NCI-H146 (cell line): ENCODE data around the gene GET3.
"Not testable (repeated sequence)": the region's sequence is repeated elsewhere in the genome, so short reads cannot be mapped to it uniquely, and the experiment has no call there.

Source experiments
- DNase-seq: peaks from one replicate; lab custom pipeline; 2025; lab: John Stamatoyannopoulos, UW

GET3 gene

DNA sequence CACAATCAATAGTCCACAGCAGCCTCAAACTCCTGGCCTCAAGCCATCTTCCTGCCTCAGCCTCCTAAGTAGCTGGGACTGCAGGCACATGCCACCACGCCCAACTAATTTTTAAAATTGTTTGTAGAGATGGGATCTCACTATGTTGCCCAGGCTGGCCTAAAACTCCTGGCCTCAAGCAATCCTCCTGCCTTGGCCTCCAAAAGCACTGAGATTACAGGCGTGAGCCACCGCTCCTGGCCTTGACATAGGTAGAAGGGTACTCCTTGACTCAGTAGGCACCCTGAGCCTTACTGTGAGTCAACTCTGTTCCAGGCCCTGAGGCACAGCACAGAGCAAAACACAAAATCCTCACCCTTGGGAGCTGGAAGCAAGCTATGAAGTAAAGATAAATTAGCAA is 21.4 kb upstream of the GET3 start:
- no peak for DNase-seq

DNA sequence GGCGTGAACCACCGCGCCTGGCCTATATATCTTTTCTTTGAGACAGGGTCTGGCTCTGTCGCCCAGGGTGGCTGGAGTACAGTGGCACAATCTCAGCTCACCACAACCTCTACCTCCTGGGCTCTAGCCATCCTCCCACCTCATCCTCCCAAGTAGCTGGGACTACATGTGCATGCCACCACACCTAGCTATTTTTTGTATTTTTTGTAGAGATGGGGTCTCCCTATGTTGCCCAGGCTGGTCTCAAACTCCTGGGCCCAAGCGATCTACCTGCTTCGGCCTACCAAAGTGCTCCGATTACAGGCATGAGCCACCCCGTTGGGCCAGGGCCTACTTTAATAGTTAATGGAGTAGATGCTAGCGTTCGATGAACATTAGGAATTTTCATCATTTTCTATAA is 17.0 kb upstream of the GET3 start:
- DNase-seq: no peak

DNA sequence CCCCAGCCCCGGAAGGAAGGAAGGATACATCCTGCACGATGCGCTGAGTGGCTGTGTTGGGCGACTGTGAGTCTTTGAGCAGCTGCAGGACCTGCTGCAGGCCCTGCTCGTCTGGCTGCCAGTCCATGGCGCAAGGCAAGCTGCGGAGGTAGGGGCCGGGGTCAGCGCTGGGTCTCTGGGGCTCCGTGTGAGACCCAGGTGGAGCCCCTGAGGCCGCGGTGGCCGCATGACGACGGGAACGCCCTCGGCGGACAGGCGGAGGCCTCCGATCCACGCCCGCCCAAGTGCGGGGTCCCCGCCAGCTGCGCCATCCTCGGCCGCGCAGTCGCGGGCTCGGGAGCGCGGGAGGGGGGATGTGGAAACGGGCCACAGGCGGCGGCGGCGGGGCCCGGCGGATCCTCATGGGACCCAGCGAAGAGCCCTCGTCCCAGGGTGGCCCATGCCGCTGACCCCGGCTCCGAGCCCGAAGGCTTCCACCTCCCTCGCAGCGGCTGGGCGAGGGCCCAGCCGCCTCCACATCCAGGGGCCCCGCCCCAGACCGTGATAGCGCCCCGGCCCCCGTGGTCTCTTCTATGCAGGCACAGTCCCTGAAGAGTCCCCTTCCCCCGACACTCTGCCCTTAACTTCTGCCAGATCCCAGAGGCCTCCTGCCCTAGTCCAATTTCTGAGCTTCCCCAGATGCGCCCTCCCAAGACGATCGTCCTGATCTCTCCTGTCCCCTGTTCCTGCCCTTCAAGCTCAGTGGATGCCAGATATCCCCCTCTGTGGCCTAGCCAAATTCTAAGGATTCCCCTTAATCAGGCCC is 16.2 kb upstream of the GET3 start:
- no peak for DNase-seq

DNA sequence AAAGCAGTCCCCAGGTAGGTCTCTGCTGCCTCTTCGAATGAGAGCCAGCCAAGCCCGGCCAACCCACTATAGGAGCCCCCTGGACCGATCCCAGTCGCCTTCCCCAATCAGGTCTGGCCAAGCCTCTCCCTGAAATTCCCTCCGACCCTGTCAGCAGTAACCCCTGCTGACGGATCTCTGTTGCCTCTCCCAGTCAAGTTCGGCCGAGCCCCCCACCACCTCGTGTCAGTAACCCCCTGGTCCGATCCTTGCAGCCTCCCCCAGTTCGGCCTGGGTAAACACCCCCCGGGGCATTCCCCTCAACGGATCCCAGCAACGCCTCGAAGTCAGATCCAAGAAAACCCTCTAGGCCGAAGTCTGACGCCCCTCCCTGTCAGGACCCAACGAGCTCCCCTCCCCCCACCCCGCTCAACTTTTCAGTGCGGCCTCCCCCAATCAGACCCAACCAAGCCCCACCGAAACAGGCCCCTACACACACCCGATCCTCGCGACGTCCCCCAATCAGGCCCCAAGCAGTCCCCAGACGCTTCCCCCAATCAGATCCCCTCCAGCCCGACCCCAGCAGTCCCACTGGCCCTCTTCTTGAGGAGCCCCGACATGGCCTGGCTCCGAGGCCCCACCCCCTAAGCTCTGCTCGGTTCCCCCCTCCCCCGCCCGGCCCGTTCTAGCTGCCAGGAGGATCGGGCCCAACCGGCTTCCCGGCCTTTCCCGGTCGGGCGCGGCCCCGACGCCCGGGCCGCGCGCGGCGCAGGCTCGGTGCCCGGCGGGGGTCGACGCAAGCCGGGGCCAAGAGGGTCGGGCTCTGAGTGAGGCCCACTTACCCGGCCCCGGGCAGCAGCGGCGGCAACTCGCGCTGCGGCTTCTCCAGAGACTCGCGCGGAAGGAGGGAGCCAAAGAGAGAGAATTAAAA is 15.4 kb upstream of the GET3 start:
- DNase-seq: peak; percentile 66

DNA sequence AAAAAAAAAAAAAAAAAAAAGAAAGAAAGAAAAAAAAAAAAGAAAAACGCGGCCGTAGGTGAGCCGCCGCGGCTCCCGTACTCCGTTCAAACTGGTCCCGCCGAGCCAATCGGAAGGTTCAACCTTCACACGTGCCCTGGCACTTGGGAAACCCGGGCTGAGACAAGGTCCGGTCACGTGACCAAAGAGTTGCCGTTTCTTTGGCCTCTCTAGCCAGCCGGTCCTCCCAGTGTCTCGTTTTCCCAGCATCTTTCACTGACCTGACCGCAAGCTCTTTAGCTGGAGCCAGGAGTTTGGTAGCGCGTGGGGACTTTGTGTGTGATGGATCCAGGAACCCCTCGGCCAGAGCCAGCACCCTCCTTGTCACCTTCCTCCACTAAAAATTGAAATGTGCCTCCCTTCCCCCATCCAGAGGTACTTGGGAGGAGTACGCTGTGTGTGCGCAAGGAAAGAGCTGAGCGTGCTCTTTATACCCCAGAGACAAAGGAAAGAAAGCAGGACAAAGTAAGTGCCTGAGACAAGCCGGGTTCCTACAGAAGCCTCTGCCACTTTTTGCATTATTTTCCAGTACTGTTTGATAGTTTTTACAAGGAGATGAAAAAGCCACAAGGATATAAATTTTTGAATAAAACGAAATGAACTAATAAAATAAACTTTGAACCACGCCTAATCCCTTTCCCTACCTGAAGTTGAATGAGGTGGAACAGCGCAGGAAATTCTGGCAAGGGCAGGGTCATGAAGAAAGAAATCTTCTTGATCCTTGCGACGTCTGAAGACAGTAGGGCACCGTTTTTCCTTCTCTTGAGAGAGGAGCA is 14.5 kb upstream of the GET3 start:
- peak; percentile 100 for DNase-seq

DNA sequence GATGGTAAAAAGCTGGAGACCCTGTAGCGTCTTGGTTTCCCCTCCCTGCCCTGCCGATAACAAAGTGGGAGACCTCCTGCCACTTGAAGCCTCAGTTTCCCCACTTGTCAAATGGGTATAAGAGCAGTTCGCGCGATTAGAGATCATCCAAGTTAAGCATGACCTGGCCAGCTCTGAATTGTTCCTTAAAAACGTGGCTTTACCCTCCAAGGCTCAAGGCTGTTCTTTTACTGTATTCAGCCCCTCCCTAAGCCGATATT is 14.0 kb upstream of the GET3 start:
- no peak for DNase-seq

DNA sequence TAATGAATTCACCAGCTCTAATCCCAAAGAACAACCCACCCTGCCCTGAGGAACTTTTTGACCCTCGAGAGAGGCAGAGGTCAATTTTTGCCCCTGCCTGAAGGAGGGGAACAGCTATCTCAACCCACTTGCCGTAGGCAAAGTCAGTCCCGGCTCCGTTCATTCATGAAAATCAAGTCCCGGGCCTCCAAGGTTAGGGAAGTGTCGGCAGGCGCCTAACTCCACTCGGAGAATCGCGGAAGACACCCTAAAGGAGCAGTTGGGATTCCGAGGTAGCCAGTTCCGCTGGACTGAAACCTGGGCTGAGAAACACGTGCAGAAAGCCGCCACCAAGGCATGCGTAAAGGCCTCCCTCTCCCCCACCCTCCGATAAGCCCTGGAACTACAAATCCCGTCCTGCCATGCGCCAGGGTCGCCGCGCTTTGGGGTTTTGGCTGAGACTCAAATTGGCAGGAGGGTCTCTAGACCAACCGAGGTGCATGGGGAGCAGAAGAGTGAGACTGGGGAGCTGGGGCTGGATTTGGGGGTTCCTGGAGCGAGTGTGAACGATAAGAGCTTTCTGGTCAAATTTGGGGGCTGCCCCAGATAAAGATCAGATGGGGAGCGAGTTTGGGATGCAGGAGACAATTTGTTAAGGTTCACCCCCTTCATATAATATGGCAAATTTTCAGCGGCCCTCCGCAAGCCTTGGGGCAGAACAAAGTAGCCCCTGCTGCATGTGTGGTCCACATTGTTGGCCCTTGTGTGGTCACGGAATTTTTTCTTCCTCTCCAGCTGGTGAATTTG is 13.5 kb upstream of the GET3 start, which contains the start of gene TNPO2:
TSS of gene TNPO2 (minus strand) at position 292 of the 786 bp plus-strand sequence. CDS start 2,955 bp downstream, outside the sequence.
- peak; percentile 89 for DNase-seq

DNA sequence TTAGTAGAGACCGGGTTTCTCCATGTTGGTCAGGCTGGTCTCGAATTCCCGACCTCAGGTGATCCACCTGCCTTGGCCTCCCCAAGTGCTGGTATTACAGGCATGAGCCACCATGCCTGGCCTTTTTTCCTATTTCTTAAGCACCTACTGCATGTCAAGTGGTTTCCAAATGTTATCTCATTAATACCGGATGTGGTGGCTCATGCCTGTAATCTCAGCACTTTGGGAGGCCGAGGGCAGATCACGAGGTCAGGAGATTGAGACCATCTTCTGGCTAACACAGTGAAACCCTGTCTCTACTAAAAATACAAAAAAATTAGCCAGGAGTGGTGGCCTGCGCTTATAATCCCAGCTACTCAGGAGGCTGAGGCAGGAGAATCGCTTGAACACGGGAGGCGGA is 11.7 kb upstream of the GET3 start:
- DNase-seq: not testable (repeated sequence)

DNA sequence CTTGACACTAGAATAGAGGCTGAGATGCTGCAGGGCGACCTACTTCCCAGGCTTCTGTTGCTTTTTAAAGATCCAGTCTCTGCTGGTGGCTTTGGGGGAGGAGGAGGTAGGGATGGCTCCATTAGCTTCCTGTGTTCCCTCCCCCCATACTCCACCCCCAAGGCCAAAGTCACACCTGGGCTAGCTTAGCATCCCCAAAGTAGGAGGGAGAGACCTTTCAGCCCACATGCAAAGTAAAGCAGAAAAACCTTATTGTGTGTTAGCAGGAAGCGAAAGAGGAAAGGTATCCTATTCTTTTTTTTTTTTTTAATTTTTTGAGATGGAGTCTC is 10.3 kb upstream of the GET3 start:
- DNase-seq: no peak

DNA sequence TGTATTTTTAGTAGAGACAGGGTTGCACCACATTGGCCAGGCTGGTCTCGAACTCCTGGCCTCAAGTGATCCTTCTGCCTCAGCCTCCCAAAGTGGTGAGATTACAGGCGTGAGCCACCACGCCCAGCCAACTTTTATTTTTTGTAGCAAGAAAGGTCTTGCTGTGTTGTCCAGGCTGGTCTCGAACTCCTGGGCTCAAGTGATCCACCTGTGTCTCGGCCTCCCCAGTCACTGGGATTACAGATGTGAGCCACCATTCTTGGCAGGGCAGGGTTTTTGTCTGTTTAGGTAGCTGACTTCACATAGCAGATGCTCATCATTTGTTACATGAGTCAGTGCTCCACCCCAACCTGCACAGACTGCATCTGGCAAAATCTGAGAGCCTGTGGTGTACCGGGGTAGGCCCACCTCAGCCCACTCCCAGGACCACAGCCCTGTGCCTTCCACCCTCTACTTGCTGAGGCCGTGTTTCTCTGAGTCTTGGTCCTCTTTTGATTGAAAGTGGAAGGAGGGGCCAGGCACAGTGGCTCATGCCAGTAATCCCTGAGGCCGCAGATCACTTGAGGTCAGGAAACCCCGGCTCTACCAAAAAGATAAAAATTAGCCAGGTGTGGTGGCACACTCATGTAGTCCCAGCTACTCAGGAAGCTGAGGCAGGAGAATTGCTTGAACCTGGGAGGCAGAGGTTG is 9.4 kb upstream of the GET3 start:
- no peak for DNase-seq

DNA sequence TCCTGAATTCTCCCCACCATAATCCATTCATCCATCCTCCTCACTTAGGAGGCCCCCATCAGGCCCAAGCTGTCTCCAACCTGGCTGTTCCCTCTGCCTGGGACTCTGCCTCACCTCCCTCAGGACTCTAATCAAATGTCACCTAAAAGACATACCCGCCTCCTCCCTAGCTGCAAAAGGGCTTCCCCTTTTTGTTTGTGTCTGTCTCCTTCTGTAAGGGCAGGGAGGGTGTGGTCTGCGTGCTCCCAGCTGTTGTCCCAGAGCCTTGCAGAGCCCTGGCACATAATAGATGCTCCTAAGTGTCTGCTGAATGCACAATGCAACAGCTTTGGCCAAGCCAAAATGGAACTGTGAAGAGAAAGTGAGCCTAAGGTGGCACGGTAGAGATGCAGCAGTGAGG is 7.2 kb upstream of the GET3 start:
- no peak for DNase-seq

DNA sequence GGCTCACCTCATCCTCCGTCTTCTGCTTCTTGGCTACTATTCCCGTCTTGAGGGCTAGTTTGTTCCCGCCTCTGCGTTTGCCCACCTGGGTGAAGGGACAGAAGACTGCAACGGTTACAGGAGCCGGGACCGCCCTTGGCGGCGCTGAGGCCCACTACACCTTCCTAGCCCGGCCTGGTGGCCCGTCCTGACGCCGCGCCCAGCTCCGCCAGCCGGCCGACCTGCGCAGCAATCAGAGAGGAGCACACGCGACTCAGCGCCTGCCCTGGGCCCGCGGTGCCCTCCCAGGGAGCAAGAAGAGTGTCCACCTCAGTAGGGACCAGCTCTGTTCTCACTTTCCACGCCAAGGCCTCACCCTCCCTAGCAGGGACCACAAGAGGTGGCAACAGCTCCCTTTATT is 6.0 kb upstream of the GET3 start:
- no peak for DNase-seq

DNA sequence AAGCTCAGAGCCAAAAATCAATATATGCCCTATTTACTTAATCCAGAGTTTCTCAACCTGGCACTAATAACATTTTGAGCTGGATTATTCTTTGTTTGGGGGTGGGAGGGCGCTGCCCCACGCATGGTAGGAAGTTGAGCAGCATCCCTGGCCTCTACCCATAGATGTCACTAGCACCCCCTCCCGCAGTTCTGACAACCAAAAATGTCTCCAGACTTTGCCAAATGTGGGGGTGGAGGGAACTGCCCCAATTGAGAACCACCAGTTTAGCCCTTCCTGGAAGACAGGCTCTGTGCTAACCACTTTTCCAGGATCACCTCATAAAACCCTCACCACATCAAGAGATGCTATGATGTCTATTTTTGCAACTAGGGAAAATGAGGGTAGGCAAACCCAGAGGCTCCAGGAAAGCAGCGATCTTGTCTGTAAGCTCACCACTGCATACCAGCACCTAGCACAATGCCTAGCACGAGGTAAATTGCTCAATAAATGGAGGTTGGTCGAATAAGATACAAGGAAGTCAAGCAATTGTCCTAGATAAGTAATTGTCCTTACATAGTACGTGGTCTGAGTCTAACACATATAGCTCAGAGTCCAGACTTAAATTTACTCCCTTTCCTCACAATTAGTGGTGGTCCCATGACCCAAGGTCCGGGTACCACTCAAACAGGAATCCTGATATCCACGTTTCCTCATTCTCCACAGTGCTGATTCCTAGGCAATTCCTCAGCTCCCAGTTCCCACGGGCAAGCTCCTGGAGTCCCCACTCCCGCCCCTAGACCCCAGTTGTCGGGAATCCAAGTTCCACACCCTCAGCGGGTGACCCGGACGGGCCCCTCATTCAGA is 3.7 kb upstream of the GET3 start:
- peak; percentile 30 for DNase-seq

DNA sequence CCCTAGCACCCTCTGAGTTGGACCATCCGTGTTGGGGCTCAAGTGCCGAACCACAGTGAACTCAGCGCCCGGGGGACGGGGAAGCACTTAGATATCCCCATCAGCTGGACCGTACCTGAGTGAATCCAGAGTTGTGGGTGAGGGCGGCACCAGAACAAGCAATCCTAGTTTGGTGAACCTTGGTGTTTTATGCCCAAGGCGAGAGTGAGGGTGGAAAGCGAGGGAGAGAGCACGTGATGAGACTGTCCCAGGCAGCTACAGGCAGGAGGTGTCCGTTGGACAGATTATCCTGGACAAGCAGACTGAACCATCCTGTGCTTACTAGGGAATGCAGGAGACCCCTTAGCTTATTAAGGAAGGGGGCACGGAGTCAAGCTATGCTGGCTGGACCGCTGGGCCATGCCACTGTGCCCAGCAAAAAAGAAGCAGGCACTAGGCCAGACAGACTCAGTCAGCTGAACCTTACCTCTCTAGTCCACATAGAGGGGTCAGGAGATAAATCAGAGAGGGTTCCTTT is 596 bp downstream of the GET3 start:
- DNase-seq: no peak

DNA sequence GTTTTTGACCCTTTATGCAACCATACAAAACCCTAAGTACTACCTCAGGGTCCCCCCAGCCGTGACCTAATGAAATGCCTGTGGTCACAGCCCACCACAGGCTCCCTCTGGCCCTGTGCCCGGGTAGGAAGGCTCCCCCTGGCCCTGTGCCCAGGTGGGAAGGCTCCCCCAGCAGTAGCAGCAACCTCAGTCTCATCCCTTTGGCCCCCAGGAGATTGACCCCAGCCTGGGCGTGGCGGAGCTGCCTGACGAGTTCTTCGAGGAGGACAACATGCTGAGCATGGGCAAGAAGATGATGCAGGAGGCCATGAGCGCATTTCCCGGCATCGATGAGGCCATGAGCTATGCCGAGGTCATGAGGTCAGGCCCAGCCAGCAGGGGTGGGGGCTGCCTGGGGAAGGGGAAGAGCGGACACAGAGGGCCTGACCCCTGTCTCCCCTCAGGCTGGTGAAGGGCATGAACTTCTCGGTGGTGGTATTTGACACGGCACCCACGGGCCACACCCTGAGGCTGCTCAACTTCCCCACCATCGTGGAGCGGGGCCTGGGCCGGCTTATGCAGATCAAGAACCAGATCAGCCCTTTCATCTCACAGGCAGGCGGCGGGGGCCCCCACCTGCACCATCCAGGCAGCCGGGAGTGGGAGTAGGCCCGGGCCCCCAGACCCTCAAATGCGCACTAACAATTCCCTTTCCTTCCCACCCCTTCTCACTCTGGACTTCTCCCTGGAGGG is 8.0 kb downstream of the GET3 start:
- no peak for DNase-seq

DNA sequence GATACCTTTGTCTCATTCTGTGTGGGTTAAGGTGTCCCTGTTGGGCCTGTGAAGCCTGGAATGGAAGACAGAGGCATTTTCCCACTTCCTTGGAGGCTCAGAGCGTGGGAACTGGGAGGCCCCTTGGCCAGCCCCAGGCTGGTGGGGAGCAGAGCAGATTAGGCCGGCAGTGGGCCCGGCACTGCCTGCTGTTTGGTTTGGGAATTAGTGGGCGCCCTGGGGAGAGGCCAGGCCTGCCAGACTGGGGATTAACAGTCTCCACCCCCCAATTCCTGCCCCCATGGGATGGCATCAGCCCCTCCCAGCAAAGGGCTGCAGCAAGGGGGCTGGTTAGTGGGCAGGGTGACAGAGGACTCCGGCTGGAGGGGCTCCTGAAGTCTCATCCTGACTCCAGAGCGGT is 11.2 kb downstream of the GET3 start:
- DNase-seq: no peak

DNA sequence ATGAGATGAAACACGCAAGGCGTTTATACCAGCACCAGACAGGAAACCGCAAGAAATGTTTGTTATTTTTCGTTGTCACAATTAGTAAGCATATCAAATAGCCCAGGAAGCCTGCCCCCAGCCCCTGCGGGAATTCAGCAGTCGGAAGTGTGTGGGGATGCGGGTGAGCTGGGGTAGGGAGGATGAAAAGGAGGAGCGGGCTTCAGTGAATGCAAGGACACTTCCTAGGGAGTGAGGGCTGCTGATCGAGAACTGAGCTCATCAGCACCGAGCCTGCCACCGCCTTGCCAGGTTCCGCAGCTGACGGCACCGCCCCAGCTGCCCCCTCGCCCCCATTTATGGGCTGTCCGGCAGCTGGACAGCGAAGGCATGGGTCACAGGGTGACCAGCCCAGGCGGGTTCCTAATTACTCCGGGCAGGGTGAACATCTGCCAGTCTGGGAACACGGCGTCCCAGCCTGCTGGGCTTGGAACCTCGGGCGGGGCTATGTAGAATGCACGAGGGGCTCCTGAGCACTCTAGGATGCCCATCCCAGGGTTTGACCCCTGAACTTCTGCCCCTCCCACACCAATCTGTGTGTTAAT is 12.7 kb downstream of the GET3 start:
- peak; percentile 42 for DNase-seq

DNA sequence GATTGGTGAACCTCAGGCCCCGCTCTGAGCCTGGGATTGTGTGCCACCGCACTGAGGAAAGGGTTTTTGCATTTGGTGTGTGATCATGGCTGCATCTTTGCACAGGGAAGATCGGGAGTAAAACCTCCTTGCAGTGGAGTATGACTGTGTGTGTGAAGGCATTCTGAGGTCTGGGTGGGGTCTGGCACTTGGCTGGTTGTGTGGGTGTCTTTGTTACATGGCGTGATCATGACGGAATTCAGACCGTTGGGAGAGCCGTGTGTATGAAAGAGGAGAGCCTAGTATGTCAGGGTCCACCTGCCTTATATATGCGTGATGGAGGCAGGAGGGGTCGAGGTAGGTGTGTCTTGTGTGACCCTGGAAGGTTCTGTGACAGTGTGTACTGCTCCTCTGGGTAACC is 13.6 kb downstream of the GET3 start:
- DNase-seq: no peak

DNA sequence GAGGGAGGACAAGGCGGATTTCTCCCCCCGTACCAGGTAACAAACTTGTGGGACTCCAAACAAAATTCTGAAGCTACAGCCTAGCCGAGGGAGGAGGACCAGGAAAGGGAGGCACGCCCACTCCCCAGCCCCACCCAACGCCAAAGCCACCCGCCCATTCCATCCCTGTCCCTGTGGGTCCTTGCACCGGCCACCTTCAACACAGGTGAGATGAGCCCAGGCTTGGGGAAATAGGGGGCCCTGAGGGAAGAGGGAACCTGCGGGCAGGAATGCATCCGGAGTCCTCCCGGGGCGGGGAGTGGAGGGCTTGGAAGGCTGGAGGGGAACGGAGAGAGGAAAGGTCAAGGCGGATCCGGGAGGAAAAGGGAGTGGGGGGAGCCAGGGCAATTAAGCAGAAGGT is 14.3 kb downstream of the GET3 start, which contains the start of gene BEST2:
TSS of gene BEST2 (plus strand) at position 157 of the 400 bp plus-strand sequence. CDS start 802 bp downstream, outside the sequence.
- DNase-seq: no peak
